Trophoblast cell (in vitro differentiated cells and primary cell): ENCODE measurements around the gene RAD51B.

Source experiments
- DNase-seq, 2 donors: peaks; one replicate each; pipeline ENCODE4 v3.0.0-alpha.2; 2016
- H2AFZ ChIP-seq: 2 replicates; pipeline ENCODE4 v1.6.1; 2013; ENCODE audit warnings: low read length, moderate library complexity, mild to moderate bottlenecking; ENCODE audit not compliant: insufficient read depth, poor library complexity
- H2AK5ac ChIP-seq: 2 replicates; pipeline ENCODE4 v1.6.1; 2013; ENCODE audit warnings: mild to moderate bottlenecking, low read length
- H2BK120ac ChIP-seq: 2 replicates; pipeline ENCODE4 v1.6.1; 2013; ENCODE audit warnings: low read length, mild to moderate bottlenecking, moderate library complexity; ENCODE audit not compliant: insufficient read depth, poor library complexity
- H2BK12ac ChIP-seq: 2 replicates; pipeline ENCODE4 v1.6.1; 2013; ENCODE audit warnings: mild to moderate bottlenecking, low read length, moderate library complexity
- H2BK5ac ChIP-seq: 2 replicates; pipeline ENCODE4 v1.6.1; 2013; ENCODE audit warnings: low read length, low read depth, moderate library complexity, mild to moderate bottlenecking; ENCODE audit not compliant: poor library complexity
- H3K14ac ChIP-seq: 2 replicates; pipeline ENCODE4 v1.6.1; 2013; ENCODE audit warnings: mild to moderate bottlenecking, low read length
- H3K18ac ChIP-seq: 2 replicates; pipeline ENCODE4 v1.6.1; 2013; ENCODE audit warnings: mild to moderate bottlenecking, low read length
- H3K23ac ChIP-seq: 2 replicates; pipeline ENCODE4 v1.6.1; 2013; ENCODE audit warnings: low read length
- H3K27ac ChIP-seq: 2 replicates; pipeline ENCODE4 v1.5.1; 2013; ENCODE audit warnings: low read depth, mild to moderate bottlenecking, inconsistent platforms, low read length, moderate library complexity
- H3K27me3 ChIP-seq: 2 replicates; pipeline ENCODE4 v1.6.1; 2013; ENCODE audit warnings: inconsistent platforms, mild to moderate bottlenecking, low read length, moderate library complexity; ENCODE audit not compliant: insufficient read depth
- H3K36me3 ChIP-seq, 2 experiments: 1 replicate in 1 of 2; 2 replicates in 1 of 2; pipeline ENCODE4 v1.6.1; 2013; ENCODE audit warnings: low read length in 2 of 2, mild to moderate bottlenecking in 2 of 2, moderate library complexity in 1 of 2; ENCODE audit not compliant: insufficient read depth in 2 of 2, control insufficient read depth in 1 of 2
- H3K4ac ChIP-seq: 2 replicates; pipeline ENCODE4 v1.6.1; 2013; ENCODE audit warnings: low read depth, mild to moderate bottlenecking, low read length, moderate library complexity
- H3K4me1 ChIP-seq, 2 experiments: 1 replicate in 1 of 2; 2 replicates in 1 of 2; pipeline ENCODE4 v1.6.1; 2013; ENCODE audit warnings: low read length in 2 of 2, mild to moderate bottlenecking in 2 of 2, moderate library complexity in 1 of 2; ENCODE audit not compliant: insufficient read depth in 2 of 2, control insufficient read depth in 1 of 2
- H3K4me2 ChIP-seq: 2 replicates; pipeline ENCODE4 v1.6.1; 2013; ENCODE audit warnings: inconsistent platforms, mild to moderate bottlenecking, low read length, moderate library complexity
- H3K4me3 ChIP-seq: 2 replicates; pipeline ENCODE4 v1.5.1; 2013; ENCODE audit warnings: mild to moderate bottlenecking, low read depth, low read length, inconsistent platforms
- H3K79me1 ChIP-seq: one replicate; pipeline ENCODE4 v1.6.1; 2013; ENCODE audit warnings: low read length
- H3K79me2 ChIP-seq: 2 replicates; pipeline ENCODE4 v1.6.1; 2013; ENCODE audit warnings: low read length, mild to moderate bottlenecking; ENCODE audit not compliant: control insufficient read depth, insufficient read depth, poor library complexity
- H3K9ac ChIP-seq: 2 replicates; pipeline ENCODE4 v1.6.1; 2013; ENCODE audit warnings: mild to moderate bottlenecking, low read length
- H3K9me3 ChIP-seq: 2 replicates; pipeline ENCODE4 v1.6.1; 2013; ENCODE audit warnings: low read depth, mild to moderate bottlenecking, control low read depth, inconsistent platforms, low read length; ENCODE audit not compliant: insufficient read depth
- H4K12ac ChIP-seq: 2 replicates; pipeline ENCODE4 v1.6.1; 2013; ENCODE audit warnings: low read depth, mild to moderate bottlenecking, low read length, moderate library complexity
- H4K8ac ChIP-seq: 2 replicates; pipeline ENCODE4 v1.6.1; 2013; ENCODE audit warnings: low read depth, mild to moderate bottlenecking, low read length, moderate library complexity
- H4K91ac ChIP-seq: one replicate; pipeline ENCODE4 v1.6.1; 2013; ENCODE audit warnings: low read depth, mild to moderate bottlenecking, low read length, moderate library complexity
- WGBS: extraction: QIAGEN DNeasy Blood & Tissue Kit; methylation state at CpG from one replicate; pipeline ENCODE4 v1.1.7; 2013; ENCODE audit warnings: missing lambda C conversion rate; ENCODE audit not compliant: insufficient read length, insufficient coverage; ENCODE audit errors: extremely low coverage; 5-methylcytosine and 5-hydroxymethylcytosine counted together

RAD51B gene

DNA sequence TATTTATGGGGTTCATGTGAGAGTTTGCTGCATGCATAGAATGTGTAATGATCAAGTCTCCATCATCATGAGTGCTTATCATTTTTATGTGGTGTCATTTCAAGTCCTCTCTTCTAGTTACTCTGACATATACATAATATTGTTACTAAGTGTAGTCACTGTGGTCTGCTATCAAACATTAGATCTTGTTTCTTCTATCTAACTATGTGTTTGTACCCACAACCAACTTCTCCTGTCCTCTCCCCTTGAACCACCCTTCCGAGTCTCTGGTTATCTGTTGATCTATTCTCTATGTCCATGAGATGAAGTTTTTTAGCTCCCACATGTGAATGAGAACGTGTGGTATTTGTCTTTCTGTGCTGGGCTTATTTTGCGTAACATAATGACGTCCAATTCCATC lies 107.7 kb downstream of the RAD51B start:
- H3K4me1 ChIP-seq, result no peaks in the 10 kb centered on the region
- H2BK5ac ChIP-seq, result no peak overlapping the region
- no peak overlapping the region for H3K4me2 ChIP-seq
- no CpG with 5 or more reads among the region's 4 CpGs for WGBS
- H2BK12ac ChIP-seq, result no peak overlapping the region
- no peak overlapping the region for H3K14ac ChIP-seq
- no peak overlapping the region for H3K9ac ChIP-seq
- no peak overlapping the region for H4K8ac ChIP-seq
- H3K9me3 ChIP-seq, result peaks cover 4% of the 10 kb centered on the region
- DNase-seq, result peak in 1 of 2 donors; percentile 64
- H3K27me3 ChIP-seq, result no peaks in the 10 kb centered on the region
- no peak overlapping the region for H3K4me3 ChIP-seq
- no peaks in the 10 kb centered on the region for H3K79me2 ChIP-seq
- no peak overlapping the region for H3K4ac ChIP-seq
- peaks cover 2% of the 10 kb centered on the region for H3K79me1 ChIP-seq
- H2AFZ ChIP-seq, result no peak overlapping the region
- no peak overlapping the region for H2BK120ac ChIP-seq
- H4K91ac ChIP-seq, result no peak overlapping the region
- H2AK5ac ChIP-seq, result no peak overlapping the region
- H3K18ac ChIP-seq, result no peak overlapping the region
- H3K23ac ChIP-seq, result no peak overlapping the region
- H4K12ac ChIP-seq, result no peak overlapping the region
- H3K36me3 ChIP-seq, result peaks cover 2% of the 10 kb centered on the region in 2 experiments
- no peak overlapping the region for H3K27ac ChIP-seq

DNA sequence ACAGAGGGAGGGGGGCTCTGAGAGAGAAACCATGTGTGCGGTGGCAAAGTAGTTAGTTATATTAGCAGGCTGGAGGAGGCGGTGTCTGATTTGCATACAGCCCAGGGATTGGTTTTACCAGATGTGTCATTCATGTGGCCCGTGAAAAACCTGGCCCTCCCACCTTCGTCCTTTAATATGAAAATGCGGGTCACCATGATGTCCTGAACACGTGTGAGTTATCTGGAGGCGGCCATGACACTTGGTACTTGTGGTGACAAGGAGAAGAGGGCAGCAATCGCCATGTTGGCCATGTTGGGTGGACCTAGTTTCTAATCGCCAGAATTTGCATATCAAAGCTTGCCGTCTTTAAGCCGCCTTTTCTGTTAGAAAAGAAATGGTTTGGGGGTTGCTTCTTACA lies 108.8 kb downstream of the RAD51B start:
- H3K14ac ChIP-seq, result no peak overlapping the region
- H4K8ac ChIP-seq, result no peak overlapping the region
- H3K27ac ChIP-seq, result no peak overlapping the region
- H4K91ac ChIP-seq, result peak overlapping the region; percentile 4
- peaks cover 2% of the 10 kb centered on the region in 2 experiments for H3K36me3 ChIP-seq
- no peak for DNase-seq
- H3K23ac ChIP-seq, result no peak overlapping the region
- no peak overlapping the region for H2AK5ac ChIP-seq
- peak overlapping the region; percentile 63 for H2BK12ac ChIP-seq
- no peak overlapping the region for H2BK120ac ChIP-seq
- H2AFZ ChIP-seq, result no peak overlapping the region
- no peaks in the 10 kb centered on the region for H3K79me2 ChIP-seq
- peaks cover 4% of the 10 kb centered on the region for H3K9me3 ChIP-seq
- H3K9ac ChIP-seq, result no peak overlapping the region
- no peak overlapping the region for H3K18ac ChIP-seq
- no peaks in the 10 kb centered on the region for H3K27me3 ChIP-seq
- no peak overlapping the region for H4K12ac ChIP-seq
- no CpG with 5 or more reads among the region's 11 CpGs for WGBS
- H3K4me1 ChIP-seq, result peaks cover 0 to 3% of the 10 kb centered on the region in 2 experiments
- H3K4me3 ChIP-seq, result no peak overlapping the region
- H3K79me1 ChIP-seq, result no peaks in the 10 kb centered on the region
- H3K4ac ChIP-seq, result no peak overlapping the region
- H3K4me2 ChIP-seq, result no peak overlapping the region
- H2BK5ac ChIP-seq, result no peak overlapping the region

DNA sequence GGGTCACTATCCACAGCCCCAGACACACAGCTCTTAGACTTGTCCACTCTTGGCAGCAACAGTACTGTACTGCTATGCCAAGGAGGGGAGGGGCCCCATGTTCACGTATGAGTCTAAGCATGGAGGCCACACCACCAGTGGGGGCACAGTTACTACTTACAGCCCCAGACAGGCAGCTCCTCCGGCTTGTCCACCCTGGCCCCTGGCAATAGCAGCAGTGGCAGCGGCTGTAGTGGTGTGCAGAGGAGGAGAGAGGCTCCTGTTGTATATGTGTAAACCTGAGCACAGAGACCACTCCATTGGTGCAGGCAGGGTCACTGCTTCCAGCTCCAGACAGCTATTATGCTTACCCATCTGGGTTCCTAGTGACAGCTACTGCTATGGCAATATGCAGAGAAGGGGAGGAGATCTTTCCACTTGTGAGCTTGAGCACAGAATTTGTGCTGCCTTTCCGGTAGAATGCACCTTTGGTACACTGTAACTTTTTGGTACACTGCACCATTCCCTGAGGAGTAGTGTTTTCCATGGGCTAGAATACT lies 113.2 kb downstream of the RAD51B start:
- no peak for DNase-seq
- no peak overlapping the region for H3K23ac ChIP-seq
- H3K14ac ChIP-seq, result no peak overlapping the region
- no peak overlapping the region for H3K9ac ChIP-seq
- peak overlapping the region; percentile 11 for H4K91ac ChIP-seq
- no peak overlapping the region for H2AFZ ChIP-seq
- no peak overlapping the region for H4K12ac ChIP-seq
- peaks cover 5% of the 10 kb centered on the region for H3K79me1 ChIP-seq
- H3K18ac ChIP-seq, result peak overlapping the region; percentile 38
- no peak overlapping the region for H3K4me2 ChIP-seq
- no peaks in the 10 kb centered on the region for H3K36me3 ChIP-seq
- H3K27me3 ChIP-seq, result no peaks in the 10 kb centered on the region
- H2AK5ac ChIP-seq, result peak overlapping the region; percentile 5
- no peaks in the 10 kb centered on the region for H3K9me3 ChIP-seq
- peak overlapping the region; percentile 58 for H2BK12ac ChIP-seq
- peak overlapping the region; percentile 15 for H2BK120ac ChIP-seq
- H3K4ac ChIP-seq, result no peak overlapping the region
- H3K4me1 ChIP-seq, result peaks cover 0 to 5% of the 10 kb centered on the region in 2 experiments
- no peak overlapping the region for H2BK5ac ChIP-seq
- WGBS, result no CpG with 5 or more reads among the region's 4 CpGs
- H3K4me3 ChIP-seq, result no peak overlapping the region
- H3K27ac ChIP-seq, result no peak overlapping the region
- H3K79me2 ChIP-seq, result no peaks in the 10 kb centered on the region
- H4K8ac ChIP-seq, result no peak overlapping the region

DNA sequence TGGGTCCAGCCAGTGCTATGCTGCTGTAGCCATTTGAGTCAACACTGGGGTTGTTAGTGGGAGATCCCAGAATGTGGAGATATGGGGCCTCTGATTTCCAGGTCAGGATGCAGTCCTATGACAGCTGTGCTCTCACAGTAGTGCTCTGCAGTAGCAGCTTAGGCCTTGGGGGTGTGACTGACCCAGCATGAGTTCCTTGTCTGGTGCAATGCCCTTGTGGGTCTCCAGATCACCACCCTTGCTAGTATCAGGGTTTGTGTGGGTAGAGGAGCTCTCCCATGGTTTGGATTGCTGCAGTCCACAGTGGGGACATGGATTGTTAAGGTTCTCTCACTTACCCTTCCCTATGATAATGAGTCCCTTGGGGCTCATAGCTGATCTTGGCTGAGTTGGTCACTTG lies 113.7 kb downstream of the RAD51B start:
- Histone ChIP-seq H3K14ac (no peak overlapping the region), H3K4ac (no peak overlapping the region), H3K23ac (no peak overlapping the region), H3K27me3 (no peaks in the 10 kb centered on the region), H2BK5ac (no peak overlapping the region), H3K4me3 (no peak overlapping the region), H3K79me2 (no peaks in the 10 kb centered on the region), H2BK12ac (peak overlapping the region; percentile 11), H2AK5ac (no peak overlapping the region), H3K36me3 (no peaks in the 10 kb centered on the region), H4K8ac (no peak overlapping the region), H4K91ac (peak overlapping the region; percentile 11), H3K27ac (no peak overlapping the region), H3K4me2 (no peak overlapping the region), H2AFZ (no peak overlapping the region), H4K12ac (no peak overlapping the region), H3K79me1 (peaks cover 5% of the 10 kb centered on the region), H3K9me3 (no peaks in the 10 kb centered on the region), H3K4me1 (peaks cover 0 to 5% of the 10 kb centered on the region in 2 experiments), H3K9ac (no peak overlapping the region), H2BK120ac (peak overlapping the region; percentile 15), H3K18ac (peak overlapping the region; percentile 67)
- no peak for DNase-seq
